OCI-LY1 (cell line): Measurements from ENCODE around the gene TNNI3.
A peak's percentile ranks its signal among the peaks of the same experiment; 100 is the strongest.
"Not testable (repeated sequence)": the region's sequence is repeated elsewhere in the genome, so short reads cannot be mapped to it uniquely, and the experiment has no call there.

ENCODE experiments used
- H2AFZ ChIP-seq: fragments of 200-600 bp; sonication (generic), shearing (Covaris generic); 2 replicates; pipeline ENCODE4 v1.6.0; 2014; ENCODE audit warnings: antibody characterized with exemption, mild to moderate bottlenecking, low read length
- H3F3A ChIP-seq: fragments of 200-600 bp; sonication (generic), shearing (Covaris generic); 2 replicates; pipeline ENCODE4 v1.6.0; 2014; ENCODE audit warnings: mild to moderate bottlenecking, antibody characterized with exemption, low read length, moderate library complexity; ENCODE audit not compliant: insufficient read depth
- H3K27ac ChIP-seq: fragments of 200-600 bp; sonication (generic); 2 replicates; pipeline ENCODE4 v1.5.1; 2014; ENCODE audit warnings: low read length, mixed run types, mild to moderate bottlenecking, low read depth; ENCODE audit not compliant: poor library complexity, severe bottlenecking
- H3K27me3 ChIP-seq: fragments of 200-600 bp; sonication (generic); 2 replicates; pipeline ENCODE4 v1.6.0; 2014; ENCODE audit warnings: antibody characterized with exemption, mild to moderate bottlenecking, low read length, moderate library complexity; ENCODE audit not compliant: insufficient read depth
- H3K36me3 ChIP-seq: fragments of 200-600 bp; sonication (generic); 2 replicates; pipeline ENCODE4 v1.6.1; 2014; ENCODE audit warnings: mild to moderate bottlenecking, antibody characterized with exemption, low read length, moderate library complexity, mixed read lengths; ENCODE audit not compliant: insufficient read depth
- H3K4me1 ChIP-seq: fragments of 200-600 bp; sonication (generic); 2 replicates; pipeline ENCODE4 v1.5.1; 2014; ENCODE audit warnings: mild to moderate bottlenecking, low read length, moderate library complexity; ENCODE audit not compliant: insufficient read depth, severe bottlenecking
- H3K4me2 ChIP-seq: fragments of 200-600 bp; sonication (generic), shearing (Covaris generic); 2 replicates; pipeline ENCODE4 v1.6.1; 2014; ENCODE audit warnings: low read length
- H3K4me3 ChIP-seq: fragments of 200-600 bp; sonication (generic); 2 replicates; pipeline ENCODE4 v1.5.1; 2014; ENCODE audit warnings: low read length, low read depth, mild to moderate bottlenecking, mixed read lengths; ENCODE audit not compliant: poor library complexity, severe bottlenecking
- H3K79me2 ChIP-seq: fragments of 200-600 bp; shearing (Covaris generic); 2 replicates; pipeline ENCODE4 v1.6.1; 2016; ENCODE audit warnings: mixed run types, low read length, mixed read lengths; ENCODE audit not compliant: insufficient read depth
- H3K9ac ChIP-seq: fragments of 200-600 bp; sonication (generic), shearing (Covaris generic); 2 replicates; pipeline ENCODE4 v1.6.1; 2014; ENCODE audit warnings: mild to moderate bottlenecking, low read length, mixed read lengths
- H3K9me2 ChIP-seq: fragments of 200-600 bp; sonication (generic), shearing (Covaris generic); 2 replicates; pipeline ENCODE4 v1.6.1; 2014; ENCODE audit warnings: low read depth, mild to moderate bottlenecking, low read length, mixed read lengths
- H3K9me3 ChIP-seq: fragments of 200-600 bp; shearing (Covaris generic); 2 replicates; pipeline ENCODE4 v1.6.1; 2014; ENCODE audit warnings: low read length, mixed read lengths
- H4K20me1 ChIP-seq: fragments of 200-600 bp; sonication (generic), shearing (Covaris generic); 2 replicates; pipeline ENCODE4 v1.6.0; 2016; ENCODE audit warnings: mild to moderate bottlenecking, low read length; ENCODE audit not compliant: insufficient read depth
- EZH2 ChIP-seq: fragments of 200-600 bp; sonication (generic), shearing (Covaris generic); IDR thresholded peaks from 2 replicates; pipeline ENCODE4 v1.8.0; 2017; ENCODE audit warnings: borderline replicate concordance, mixed run types, mild to moderate bottlenecking, antibody characterized with exemption, low read length, moderate library complexity, mixed read lengths
- TF ChIP-seq, protein P1 (sequence below): fragments of 200-600 bp; sonication (generic), shearing (Covaris generic); IDR thresholded peaks from 2 replicates; pipeline ENCODE4 v1.5.1; 2017; ENCODE audit warnings: mild to moderate bottlenecking, antibody characterized with exemption, low read length, moderate library complexity, mixed read lengths

The TNNI3 gene

DNA sequence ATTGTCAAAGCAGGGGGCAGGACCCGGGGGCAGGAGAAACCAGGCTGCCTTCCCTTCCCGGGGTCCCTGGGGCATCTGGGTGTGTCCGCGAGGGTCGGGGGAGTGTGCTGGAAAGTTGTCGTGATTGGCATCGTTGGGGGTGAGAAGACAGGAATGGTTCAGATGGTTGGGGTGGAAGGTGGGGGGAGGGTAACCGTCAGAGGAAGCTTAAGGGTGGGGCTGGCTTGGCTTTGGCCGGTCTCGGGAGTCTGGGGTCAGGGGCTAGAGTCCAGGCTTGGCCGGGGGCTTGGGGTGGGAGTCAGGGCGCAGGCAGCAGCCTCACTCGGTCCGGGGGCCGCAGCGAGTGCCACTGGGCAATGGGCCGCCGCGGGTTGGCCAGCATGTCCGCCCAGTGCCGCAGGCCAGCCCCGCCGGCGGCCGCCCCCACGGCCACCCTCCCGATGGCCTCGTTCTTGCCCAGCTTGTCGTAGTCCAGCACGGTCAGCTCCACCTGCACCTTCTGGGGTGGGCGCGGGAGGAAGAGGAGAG, 15.7 kb upstream of the TNNI3 start:
- H3K9ac ChIP-seq, result no peak overlapping the region
- no peaks in the 10 kb centered on the region for H3K9me3 ChIP-seq

DNA sequence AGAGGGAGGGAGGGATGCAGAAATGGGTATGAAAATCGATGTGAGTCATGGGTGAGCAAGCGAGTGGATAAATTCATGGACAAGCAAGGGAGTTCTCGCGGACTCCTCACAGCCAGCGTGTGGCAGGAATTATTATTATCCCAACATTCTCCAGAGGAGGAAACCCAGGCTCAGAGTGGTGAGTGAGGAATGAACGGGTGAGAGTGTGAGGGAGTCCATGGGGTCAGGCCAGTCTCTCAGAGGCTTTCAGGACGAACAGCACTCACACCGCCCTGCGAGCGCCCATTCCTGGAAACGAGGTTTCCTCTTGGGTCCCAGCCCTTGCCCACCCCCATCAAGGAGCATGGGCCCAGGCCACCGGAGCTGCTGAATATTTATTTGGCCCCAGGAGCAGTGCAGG, 15.2 kb upstream of the TNNI3 start:
- H3K4me2 ChIP-seq, result no peak overlapping the region
- no peaks in the 10 kb centered on the region for H3K4me1 ChIP-seq
- no peaks in the 10 kb centered on the region for H3F3A ChIP-seq
- no peaks in the 10 kb centered on the region for H3K36me3 ChIP-seq
- peaks cover 8% of the 10 kb centered on the region; the same call in 1 of the 2 replicates for H3K27me3 ChIP-seq
- no peaks in the 10 kb centered on the region for H3K9me3 ChIP-seq
- no peaks in the 10 kb centered on the region for H3K79me2 ChIP-seq
- H3K27ac ChIP-seq, result no peak overlapping the region
- H3K9me2 ChIP-seq, result no peaks in the 10 kb centered on the region
- no peaks in the 10 kb centered on the region for H4K20me1 ChIP-seq
- no peak for TF ChIP-seq EZH2
- TF ChIP-seq, protein P1, sequence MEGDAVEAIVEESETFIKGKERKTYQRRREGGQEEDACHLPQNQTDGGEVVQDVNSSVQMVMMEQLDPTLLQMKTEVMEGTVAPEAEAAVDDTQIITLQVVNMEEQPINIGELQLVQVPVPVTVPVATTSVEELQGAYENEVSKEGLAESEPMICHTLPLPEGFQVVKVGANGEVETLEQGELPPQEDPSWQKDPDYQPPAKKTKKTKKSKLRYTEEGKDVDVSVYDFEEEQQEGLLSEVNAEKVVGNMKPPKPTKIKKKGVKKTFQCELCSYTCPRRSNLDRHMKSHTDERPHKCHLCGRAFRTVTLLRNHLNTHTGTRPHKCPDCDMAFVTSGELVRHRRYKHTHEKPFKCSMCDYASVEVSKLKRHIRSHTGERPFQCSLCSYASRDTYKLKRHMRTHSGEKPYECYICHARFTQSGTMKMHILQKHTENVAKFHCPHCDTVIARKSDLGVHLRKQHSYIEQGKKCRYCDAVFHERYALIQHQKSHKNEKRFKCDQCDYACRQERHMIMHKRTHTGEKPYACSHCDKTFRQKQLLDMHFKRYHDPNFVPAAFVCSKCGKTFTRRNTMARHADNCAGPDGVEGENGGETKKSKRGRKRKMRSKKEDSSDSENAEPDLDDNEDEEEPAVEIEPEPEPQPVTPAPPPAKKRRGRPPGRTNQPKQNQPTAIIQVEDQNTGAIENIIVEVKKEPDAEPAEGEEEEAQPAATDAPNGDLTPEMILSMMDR, result no peak
- no peak overlapping the region for H2AFZ ChIP-seq
- H3K4me3 ChIP-seq, result no peak overlapping the region
- H3K9ac ChIP-seq, result no peak overlapping the region

More for the DNA sequence above, 15.7 kb upstream of the TNNI3 start:
- H3K9me2 ChIP-seq, result no peaks in the 10 kb centered on the region
- H3K4me3 ChIP-seq, result peak overlapping the region; percentile 50
- H4K20me1 ChIP-seq, result no peaks in the 10 kb centered on the region
- TF ChIP-seq EZH2, result no peak
- TF ChIP-seq, protein P1, result no peak
- no peaks in the 10 kb centered on the region for H3K36me3 ChIP-seq
- no peak overlapping the region for H3K27ac ChIP-seq
- H3K79me2 ChIP-seq, result no peaks in the 10 kb centered on the region
- no peaks in the 10 kb centered on the region for H3K4me1 ChIP-seq
- H2AFZ ChIP-seq, result no peak overlapping the region
- H3K4me2 ChIP-seq, result peak overlapping the region; percentile 59
- H3F3A ChIP-seq, result no peaks in the 10 kb centered on the region
- H3K27me3 ChIP-seq, result peaks cover 8% of the 10 kb centered on the region; the same call in 1 of the 2 replicates

DNA sequence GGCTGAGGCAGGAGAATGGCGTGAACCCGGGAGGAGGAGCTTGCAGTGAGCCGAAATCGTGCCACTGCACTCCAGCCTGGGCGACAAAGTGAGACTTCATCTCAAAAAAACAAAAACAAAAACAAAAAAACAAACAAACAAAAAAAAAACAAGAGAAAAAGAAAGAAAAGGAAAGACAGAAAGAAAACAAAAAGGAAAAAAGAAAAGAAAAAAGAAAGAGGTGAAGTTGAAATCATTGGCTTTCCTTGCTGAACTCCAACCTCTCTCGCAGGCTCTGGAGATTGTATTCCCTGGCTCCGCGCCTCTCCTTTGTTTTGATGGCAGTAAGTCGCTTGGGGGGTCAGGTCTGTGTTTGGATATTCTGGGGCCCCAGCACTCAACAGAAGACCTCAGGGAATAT, 14.8 kb upstream of the TNNI3 start:
- not testable (repeated sequence) for H2AFZ ChIP-seq, H3K9me2 ChIP-seq, H4K20me1 ChIP-seq, H3K9me3 ChIP-seq, H3F3A ChIP-seq, H3K4me1 ChIP-seq, H3K27ac ChIP-seq, H3K4me2 ChIP-seq, H3K36me3 ChIP-seq, H3K27me3 ChIP-seq, H3K9ac ChIP-seq, H3K4me3 ChIP-seq, H3K79me2 ChIP-seq

DNA sequence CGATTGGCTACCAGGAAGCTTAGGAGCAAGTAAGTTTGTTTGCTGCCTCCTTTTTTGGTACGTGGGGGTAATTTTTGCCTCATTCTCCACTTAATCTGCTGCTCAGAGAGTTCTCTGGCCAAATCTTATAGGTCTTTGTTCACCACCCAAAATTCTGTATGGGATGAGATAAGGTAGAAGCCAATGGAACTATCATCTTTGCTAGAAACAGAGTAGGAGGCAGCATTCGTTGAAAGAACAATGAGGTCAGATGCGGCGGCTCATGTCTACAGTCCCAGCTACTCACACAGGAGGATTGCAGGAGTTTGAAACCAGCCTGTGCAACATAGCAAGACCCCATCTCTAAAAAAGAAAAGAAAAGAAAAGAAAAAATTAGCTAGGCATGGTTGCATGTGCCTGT, 13.9 kb upstream of the TNNI3 start:
- H3K27ac ChIP-seq, result no peak overlapping the region
- H3K36me3 ChIP-seq, result no peaks in the 10 kb centered on the region
- H3K9me3 ChIP-seq, result no peaks in the 10 kb centered on the region
- no peak overlapping the region for H2AFZ ChIP-seq
- peaks cover 8% of the 10 kb centered on the region; the same call in 1 of the 2 replicates for H3K27me3 ChIP-seq
- H4K20me1 ChIP-seq, result no peaks in the 10 kb centered on the region
- H3K79me2 ChIP-seq, result no peaks in the 10 kb centered on the region
- no peaks in the 10 kb centered on the region for H3K4me1 ChIP-seq
- H3K4me2 ChIP-seq, result no peak overlapping the region
- TF ChIP-seq EZH2, result no peak
- TF ChIP-seq, protein P1, result no peak
- H3K9me2 ChIP-seq, result no peaks in the 10 kb centered on the region
- H3K9ac ChIP-seq, result no peak overlapping the region
- no peaks in the 10 kb centered on the region for H3F3A ChIP-seq
- no peak overlapping the region for H3K4me3 ChIP-seq
